ENCODE measurements around the gene SUPT7L. TPM values are rescaled to one million over a fixed set of nuclear protein-coding genes. Genes with fewer than 3 reads are reported as not detected.

The SUPT7L gene
- total and polyA plus RNA-seq, 7 donors, result 17.1 to 33.8 (median 21.1) TPM

DNA sequence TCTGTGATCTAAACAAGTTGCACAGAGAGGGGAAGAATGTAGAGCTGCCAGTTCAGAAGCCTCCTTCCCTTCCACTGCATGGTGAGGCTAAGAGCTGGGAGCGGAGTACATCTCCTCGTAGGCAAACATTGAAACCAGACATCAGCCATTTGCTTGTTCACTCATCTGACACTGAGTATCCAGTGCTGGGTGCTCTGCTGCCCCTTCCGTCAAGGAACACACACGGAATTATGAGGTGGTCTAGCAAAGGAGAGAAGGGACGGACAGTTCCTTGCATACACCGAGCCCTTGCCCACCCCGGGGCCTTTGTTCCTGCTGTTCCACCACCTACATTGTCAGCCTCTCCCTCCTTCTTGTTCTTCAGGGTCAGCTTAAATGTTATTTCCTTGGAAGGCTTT, 44.8 kb upstream of the SUPT7L start:
- Histone ChIP-seq H3K27ac (no peak overlapping the region), H3K27me3 (ENCODE audit: insufficient read depth in 3 of 3, low read length in 2 of 3) (no peaks in the 10 kb centered on the region), H3K4me1 (peaks cover 38% of the 10 kb centered on the region), H3K36me3 (ENCODE audit: insufficient read depth in 1 of 2, low read depth in 1 of 2) (no peaks in the 10 kb centered on the region), H3K4me3 (no peak overlapping the region), H3K9me3 (no peaks in the 10 kb centered on the region)
- intact Hi-C loops (cut with DNase I), result loop anchor here (5.0 to 10.0 kb wide), 2 partner anchors 687 to 689 kb away; partner anchors contain the start of gene FOSL2 (in 1 of the 2)
- DNase-seq (no peak), ATAC-seq (no peak)
- TF ChIP-seq, protein P1, sequence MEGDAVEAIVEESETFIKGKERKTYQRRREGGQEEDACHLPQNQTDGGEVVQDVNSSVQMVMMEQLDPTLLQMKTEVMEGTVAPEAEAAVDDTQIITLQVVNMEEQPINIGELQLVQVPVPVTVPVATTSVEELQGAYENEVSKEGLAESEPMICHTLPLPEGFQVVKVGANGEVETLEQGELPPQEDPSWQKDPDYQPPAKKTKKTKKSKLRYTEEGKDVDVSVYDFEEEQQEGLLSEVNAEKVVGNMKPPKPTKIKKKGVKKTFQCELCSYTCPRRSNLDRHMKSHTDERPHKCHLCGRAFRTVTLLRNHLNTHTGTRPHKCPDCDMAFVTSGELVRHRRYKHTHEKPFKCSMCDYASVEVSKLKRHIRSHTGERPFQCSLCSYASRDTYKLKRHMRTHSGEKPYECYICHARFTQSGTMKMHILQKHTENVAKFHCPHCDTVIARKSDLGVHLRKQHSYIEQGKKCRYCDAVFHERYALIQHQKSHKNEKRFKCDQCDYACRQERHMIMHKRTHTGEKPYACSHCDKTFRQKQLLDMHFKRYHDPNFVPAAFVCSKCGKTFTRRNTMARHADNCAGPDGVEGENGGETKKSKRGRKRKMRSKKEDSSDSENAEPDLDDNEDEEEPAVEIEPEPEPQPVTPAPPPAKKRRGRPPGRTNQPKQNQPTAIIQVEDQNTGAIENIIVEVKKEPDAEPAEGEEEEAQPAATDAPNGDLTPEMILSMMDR (IDR thresholded peaks at IDR 0.05), result no peak
- WGBS, 3 donors, result 90 to 96% (median 91%) methylated on average over 7 of the region's 7 CpGs

DNA sequence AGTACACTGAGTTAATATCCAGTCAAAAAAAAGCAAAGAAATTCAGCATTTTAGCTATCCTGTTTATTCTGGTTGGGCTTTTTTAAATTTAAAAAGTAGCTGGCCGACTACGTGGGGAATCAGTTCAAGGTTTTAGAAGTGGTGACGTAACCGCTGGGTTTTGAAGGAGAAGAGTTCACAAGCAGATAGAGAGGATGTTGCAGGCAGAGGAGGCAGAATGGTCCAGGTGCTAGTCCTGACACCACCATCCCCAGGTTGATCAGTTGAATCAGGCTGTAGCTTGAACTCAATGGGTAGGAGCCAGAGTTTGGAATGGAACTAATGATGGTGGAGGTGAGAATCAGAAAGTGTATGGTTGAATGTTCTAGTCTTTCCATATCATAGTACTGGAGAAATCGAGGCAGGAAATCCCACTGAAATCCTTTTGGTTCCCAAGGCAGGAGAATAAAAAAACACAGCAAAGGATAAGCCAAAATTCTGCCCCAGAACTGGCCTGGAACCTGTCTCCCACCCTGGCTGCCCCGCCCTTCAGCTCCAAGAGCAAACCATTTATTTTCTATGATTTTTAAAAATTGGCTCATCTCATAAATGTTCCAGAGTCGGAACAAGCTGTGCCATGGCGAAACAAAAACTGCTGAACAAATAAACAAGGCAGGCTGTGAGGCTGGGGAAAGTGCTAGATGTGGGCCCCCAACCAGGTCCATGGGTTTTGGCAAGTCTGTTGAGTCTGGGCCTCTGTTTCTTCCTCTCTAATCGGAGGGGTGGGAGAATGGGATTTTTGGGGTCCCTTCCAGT, 44.2 kb upstream of the SUPT7L start:
- DNase-seq (no peak), ATAC-seq (no peak)
- peak overlapping the region; percentile 90 for H3K27ac ChIP-seq
- peaks cover 41% of the 10 kb centered on the region for H3K4me1 ChIP-seq
- TF ChIP-seq, protein P1 (IDR thresholded peaks at IDR 0.05), result no peak
- H3K4me3 ChIP-seq, result no peak overlapping the region
- intact Hi-C loops (cut with DNase I), result loop anchor here (5.0 to 10.0 kb wide), 2 partner anchors 687 to 690 kb away; partner anchors contain the start of gene FOSL2 (in 1 of the 2)
- WGBS, 3 donors, result 68 to 85% (median 76%) methylated on average over 9 of the region's 9 CpGs
- no peaks in the 10 kb centered on the region for H3K36me3 ChIP-seq (ENCODE audit: insufficient read depth in 1 of 2, low read depth in 1 of 2)
- H3K9me3 ChIP-seq, result no peaks in the 10 kb centered on the region
- H3K27me3 ChIP-seq (ENCODE audit: insufficient read depth in 3 of 3, low read length in 2 of 3), result no peaks in the 10 kb centered on the region

DNA sequence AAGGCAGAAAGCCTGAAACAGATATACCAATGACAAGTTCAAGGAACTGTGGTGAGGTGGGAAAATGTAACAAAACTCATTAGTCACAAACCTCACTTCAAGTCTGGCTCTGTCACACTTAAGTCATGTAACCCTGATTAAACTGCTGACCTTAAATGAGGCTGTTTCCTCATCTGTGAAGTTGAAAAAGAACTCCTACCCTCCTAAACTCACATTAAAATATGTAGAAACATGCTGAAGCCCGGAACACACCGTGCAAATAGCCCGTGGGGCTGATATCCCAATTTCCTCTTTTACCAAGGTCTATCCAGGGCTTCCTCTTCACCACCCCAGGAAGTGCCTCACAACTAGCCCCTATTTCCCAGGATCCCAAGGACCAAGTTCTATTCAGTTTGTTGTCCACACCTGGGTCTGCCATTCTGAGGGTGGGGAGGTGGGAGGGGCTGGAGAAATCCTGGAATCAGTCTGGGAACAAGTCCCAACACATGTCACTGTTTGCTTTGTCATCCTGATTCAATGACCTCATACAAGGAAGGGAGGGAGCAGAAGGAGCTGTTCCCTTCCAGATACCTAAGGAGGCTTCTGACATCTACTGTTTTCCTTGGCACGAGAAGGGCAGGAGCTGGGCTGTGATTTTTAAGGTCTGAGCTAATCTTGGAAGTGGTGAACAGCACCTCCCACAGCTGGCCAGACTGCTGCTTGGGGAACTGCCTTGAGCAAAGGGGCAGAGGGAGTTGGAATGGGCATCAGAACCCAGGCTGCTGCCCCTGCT, 42.6 kb upstream of the SUPT7L start:
- H3K27ac ChIP-seq, result peak overlapping the region; percentile 90
- intact Hi-C loops (cut with DNase I), result loop anchor here (5.0 to 10.0 kb wide), 2 partner anchors 689 to 691 kb away; partner anchors contain the start of gene FOSL2 (in 1 of the 2)
- no peaks in the 10 kb centered on the region for H3K27me3 ChIP-seq (ENCODE audit: insufficient read depth in 3 of 3, low read length in 2 of 3)
- DNase-seq (peak; percentile 64 to 79), ATAC-seq (peak; percentile 78 to 82 (median 80))
- no peaks in the 10 kb centered on the region for H3K36me3 ChIP-seq (ENCODE audit: insufficient read depth in 1 of 2, low read depth in 1 of 2)
- WGBS, 3 donors, result 10 to 27% (median 17%) methylated on average over 4 of the region's 4 CpGs
- TF ChIP-seq, protein P1 (IDR thresholded peaks at IDR 0.05), result no peak
- H3K9me3 ChIP-seq, result no peaks in the 10 kb centered on the region
- H3K4me3 ChIP-seq, result no peak overlapping the region
- peaks cover 48% of the 10 kb centered on the region for H3K4me1 ChIP-seq

DNA sequence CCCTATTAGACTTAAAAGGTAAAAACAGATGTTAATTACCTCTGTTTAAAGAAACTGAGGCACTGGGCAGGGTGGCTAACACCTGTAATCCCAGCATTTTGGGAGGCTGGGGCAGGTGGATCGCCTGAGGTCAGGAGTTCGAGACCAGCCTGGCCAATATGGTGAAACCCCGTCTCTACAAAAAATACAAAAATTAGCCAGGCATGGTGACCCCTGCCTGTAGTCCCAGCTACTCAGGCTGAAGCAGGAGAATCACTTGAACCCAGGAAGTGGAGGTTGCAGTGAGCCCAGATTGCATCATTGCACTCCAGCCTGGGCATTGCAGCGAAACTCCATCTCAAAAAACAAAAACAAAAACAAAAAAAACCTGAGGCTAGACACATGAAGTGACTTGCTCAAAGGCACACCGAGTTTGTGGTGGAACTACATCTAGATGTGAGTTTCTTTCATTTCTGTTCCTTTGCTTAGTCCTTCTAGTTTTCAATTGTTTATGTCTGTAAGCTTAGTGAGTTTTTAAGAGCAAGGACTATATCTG, 41.0 kb upstream of the SUPT7L start:
- DNase-seq (no peak), ATAC-seq (no peak)
- Histone ChIP-seq H3K4me1 (peaks cover 48% of the 10 kb centered on the region), H3K4me3 (no peak overlapping the region), H3K27me3 (ENCODE audit: insufficient read depth in 3 of 3, low read length in 2 of 3) (no peaks in the 10 kb centered on the region), H3K27ac (peak overlapping the region; percentile 90), H3K36me3 (ENCODE audit: insufficient read depth in 1 of 2, low read depth in 1 of 2) (no peaks in the 10 kb centered on the region), H3K9me3 (no peaks in the 10 kb centered on the region)
- WGBS, 3 donors, result 92 to 99% (median 93%) methylated on average over 5 of the region's 5 CpGs
- intact Hi-C loops (cut with DNase I), result loop anchor here in 1 of 2 donors (5.0 to 10.0 kb wide), 2 partner anchors 690 to 748 kb away; partner anchors contain the start of gene FOSL2
- TF ChIP-seq, protein P1 (IDR thresholded peaks at IDR 0.05), result no peak

Measured in psoas muscle (tissue), 8 donors.